ENCODE results near the gene SDHAF3.
"Not testable (repeated sequence)": the region's sequence is repeated elsewhere in the genome, so short reads cannot be mapped to it uniquely, and the experiment has no call there.

The SDHAF3 gene

DNA sequence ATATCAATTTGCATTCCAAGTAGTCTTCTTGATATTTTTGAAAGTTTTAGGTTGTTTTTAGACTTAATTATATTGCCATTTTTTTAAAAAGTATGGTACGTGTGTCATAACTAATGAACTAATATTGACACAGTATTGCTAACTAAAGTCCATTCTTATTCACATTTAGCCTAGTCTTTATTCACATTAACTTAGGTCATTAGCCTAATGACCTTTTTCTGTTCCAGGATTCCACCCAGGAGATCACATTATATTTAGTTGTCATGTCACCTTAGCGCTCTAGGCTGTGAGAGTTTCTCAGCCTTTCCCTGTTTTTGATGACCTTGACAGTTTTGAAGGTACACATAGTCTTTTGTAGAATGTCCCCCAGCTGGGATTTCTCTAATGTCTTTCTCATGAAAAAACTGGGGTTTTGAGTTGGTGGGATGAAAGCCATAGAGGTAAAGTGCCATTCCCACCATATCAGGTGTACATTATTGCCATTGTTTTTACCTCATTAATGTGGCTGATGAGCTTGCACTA, 38.5 kb downstream of the SDHAF3 start:
- H3K9ac ChIP-seq (ENCODE audit: low read depth, low read length), result no peak overlapping the region
- H3K36me3 ChIP-seq (ENCODE audit: insufficient read depth, low read length), result peaks cover 2% of the 10 kb centered on the region; the same call in 1 of the 2 replicates
- no peaks in the 10 kb centered on the region for H3K4me1 ChIP-seq (ENCODE audit: insufficient read depth, low read length)
- peaks cover 11% of the 10 kb centered on the region for H3K9me3 ChIP-seq (ENCODE audit: control insufficient read depth, insufficient read depth, low read length)

DNA sequence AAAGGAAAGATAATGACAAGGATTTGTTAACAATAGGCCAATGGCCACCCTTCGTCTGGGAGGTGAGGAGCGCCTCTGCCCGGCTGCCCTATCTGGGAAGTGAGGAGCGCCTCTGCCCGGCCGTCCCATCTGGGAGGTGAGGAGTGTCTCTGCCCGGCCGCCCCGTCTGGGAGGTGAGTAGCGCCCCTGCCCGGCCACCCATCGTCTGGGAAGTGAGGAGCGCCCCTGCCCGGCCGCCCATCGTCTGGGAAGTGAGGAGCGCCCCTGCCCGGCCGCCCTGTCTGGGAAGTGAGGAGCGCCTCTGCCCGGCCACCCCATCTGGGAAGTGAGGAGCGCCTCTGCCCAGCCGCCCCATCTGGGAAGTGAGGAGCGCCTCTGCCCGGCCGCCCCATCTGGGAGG, 42.5 kb downstream of the SDHAF3 start:
- not testable (repeated sequence) for H3K36me3 ChIP-seq (ENCODE audit: insufficient read depth, low read length); H3K4me1 ChIP-seq (ENCODE audit: insufficient read depth, low read length); H3K9ac ChIP-seq (ENCODE audit: low read depth, low read length)
- H3K9me3 ChIP-seq (ENCODE audit: control insufficient read depth, insufficient read depth, low read length), result peaks cover 14% of the 10 kb centered on the region

DNA sequence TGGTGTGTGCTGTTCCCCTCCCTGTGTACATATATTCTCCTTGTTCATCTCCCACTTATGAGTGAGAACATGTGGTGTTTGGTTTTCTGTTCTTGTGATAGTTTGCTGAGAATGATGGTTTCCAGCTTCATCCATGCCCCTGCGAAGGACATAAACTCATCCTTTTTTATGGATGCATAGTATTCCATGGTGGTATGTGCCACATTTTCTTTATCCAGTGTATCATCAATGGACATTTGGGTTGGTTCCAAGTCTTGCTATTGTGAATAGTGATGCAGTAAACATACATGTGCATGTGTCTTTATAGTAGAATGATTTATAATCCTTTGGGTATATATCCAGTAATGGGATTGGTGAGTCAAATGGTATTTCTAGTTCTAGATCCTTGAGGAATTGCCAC, 44.1 kb downstream of the SDHAF3 start:
- H3K4me1 ChIP-seq (ENCODE audit: insufficient read depth, low read length); H3K9ac ChIP-seq (ENCODE audit: low read depth, low read length); H3K36me3 ChIP-seq (ENCODE audit: insufficient read depth, low read length): not testable (repeated sequence)
- H3K9me3 ChIP-seq (ENCODE audit: control insufficient read depth, insufficient read depth, low read length), result peaks cover 14% of the 10 kb centered on the region

DNA sequence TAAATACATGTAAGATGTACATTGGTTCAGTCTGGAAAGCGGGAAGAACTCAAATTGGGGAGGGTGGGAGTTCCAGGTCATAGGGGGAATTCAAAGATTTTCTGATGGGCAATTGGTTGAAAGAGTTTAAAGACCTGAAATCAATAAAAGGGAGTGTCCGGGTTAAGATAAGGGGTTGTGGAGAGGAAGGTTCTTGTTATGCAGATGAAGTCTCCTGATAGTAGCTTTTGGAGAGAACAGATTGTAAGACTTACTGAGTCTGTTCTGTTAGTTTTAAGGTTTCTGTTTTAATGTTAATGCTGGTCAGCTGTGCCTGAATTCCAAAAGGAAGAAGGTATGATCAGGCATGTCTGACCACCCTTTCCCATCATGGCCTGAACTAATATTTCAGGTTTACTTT, 48.8 kb downstream of the SDHAF3 start:
- H3K36me3 ChIP-seq (ENCODE audit: insufficient read depth, low read length), result no peaks in the 10 kb centered on the region; the same call in 1 of the 2 replicates
- H3K9ac ChIP-seq (ENCODE audit: low read depth, low read length), result no peak overlapping the region
- H3K9me3 ChIP-seq (ENCODE audit: control insufficient read depth, insufficient read depth, low read length), result peaks cover 19% of the 10 kb centered on the region
- no peaks in the 10 kb centered on the region for H3K4me1 ChIP-seq (ENCODE audit: insufficient read depth, low read length)

DNA sequence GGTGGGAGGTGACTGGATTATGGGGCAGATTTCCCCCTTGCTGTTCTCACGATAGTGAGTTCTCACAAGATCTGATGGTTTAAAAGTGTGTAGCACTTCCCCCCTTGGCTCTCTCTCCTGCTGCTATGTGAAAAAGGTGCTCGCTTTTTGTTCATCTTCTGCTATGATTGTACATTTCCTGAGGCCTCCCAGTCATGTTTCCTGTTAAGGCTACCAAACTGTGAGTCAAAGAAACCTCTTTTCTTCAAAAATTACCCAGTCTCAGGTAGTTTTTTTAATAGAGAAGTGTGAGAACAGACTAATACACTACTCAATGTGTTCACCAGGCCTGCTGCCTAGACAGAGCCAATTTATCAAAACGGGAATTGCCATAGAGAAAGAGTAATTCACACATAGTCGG, 49.7 kb downstream of the SDHAF3 start:
- peaks cover 19% of the 10 kb centered on the region for H3K9me3 ChIP-seq (ENCODE audit: control insufficient read depth, insufficient read depth, low read length)
- no peak overlapping the region for H3K9ac ChIP-seq (ENCODE audit: low read depth, low read length)
- H3K4me1 ChIP-seq (ENCODE audit: insufficient read depth, low read length), result no peaks in the 10 kb centered on the region
- no peaks in the 10 kb centered on the region for H3K36me3 ChIP-seq (ENCODE audit: insufficient read depth, low read length)

DNA sequence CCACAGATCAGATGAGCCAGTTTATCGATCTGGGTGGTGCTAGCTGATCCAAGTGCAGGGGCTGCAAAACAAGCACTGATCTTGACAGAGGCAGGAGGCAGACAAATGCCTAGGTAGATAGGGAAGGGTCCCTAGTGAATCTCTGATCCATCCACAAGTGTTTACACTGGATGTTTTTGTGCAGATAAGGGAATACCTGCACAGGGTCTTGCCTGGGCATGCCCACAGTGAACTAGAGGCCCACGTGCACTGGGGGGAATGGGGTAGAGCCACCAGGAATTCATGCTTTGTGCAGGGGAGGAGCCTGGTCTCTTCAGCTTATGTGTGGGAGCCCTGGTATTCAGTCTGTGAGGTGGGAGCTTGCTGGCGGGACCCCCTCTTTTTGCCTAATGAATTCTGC, 50.3 kb downstream of the SDHAF3 start:
- H3K9me3 ChIP-seq (ENCODE audit: control insufficient read depth, insufficient read depth, low read length), result peaks cover 19% of the 10 kb centered on the region
- H3K4me1 ChIP-seq (ENCODE audit: insufficient read depth, low read length), result no peaks in the 10 kb centered on the region
- H3K36me3 ChIP-seq (ENCODE audit: insufficient read depth, low read length), result no peaks in the 10 kb centered on the region
- no peak overlapping the region for H3K9ac ChIP-seq (ENCODE audit: low read depth, low read length)

DNA sequence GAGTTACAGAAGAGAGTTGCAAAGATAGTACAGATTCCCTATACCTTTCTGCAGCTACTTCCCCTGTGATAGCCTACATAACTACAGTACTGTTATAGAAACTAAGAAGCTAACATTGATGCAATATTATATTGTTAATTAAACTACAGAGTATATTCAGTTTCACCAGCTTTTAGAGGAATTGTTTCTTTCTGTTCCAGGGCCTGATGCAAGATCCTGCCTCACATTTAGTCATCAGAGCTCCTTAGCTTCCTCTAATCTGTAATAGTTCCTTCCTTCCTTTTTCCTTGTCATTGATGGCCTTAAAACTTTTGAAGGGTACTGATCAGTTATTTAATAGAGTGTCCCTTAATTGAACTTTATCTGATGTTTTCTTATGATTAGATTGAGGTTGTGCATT, 56.8 kb downstream of the SDHAF3 start:
- Histone ChIP-seq H3K36me3 (ENCODE audit: insufficient read depth, low read length) (no peaks in the 10 kb centered on the region), H3K9me3 (ENCODE audit: control insufficient read depth, insufficient read depth, low read length) (no peaks in the 10 kb centered on the region), H3K9ac (ENCODE audit: low read depth, low read length) (no peak overlapping the region), H3K4me1 (ENCODE audit: insufficient read depth, low read length) (no peaks in the 10 kb centered on the region)

DNA sequence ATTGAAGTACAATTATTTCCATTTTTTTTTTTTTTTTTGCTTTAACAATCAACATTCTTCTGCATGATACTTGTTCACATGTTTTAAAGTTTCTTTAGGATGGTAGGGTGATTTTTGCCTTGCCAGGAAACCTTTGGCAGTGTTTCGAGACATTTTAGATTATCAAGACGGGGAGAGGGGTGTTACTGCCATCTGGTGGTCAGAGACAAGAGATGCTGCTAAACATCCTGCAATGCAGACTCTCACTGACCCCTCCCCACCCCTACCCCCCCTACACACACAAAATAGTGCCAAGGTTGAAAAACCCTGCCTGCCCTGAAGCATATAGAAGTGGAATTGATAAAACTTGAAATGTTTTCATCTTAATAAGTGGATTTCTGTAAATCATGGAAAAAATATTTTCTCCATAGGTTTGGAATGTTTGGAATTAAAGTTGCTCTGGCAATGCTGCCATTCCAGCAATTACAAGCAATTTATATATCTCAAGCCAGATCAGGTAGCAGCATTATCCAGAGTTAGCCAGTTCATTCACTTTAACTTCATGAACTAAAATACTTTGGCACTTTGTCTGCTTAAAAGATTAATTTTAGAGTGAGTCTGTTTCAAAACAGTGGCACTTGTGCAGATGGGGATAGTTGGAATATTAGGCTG, 62.1 kb downstream of the SDHAF3 start:
- Histone ChIP-seq H3K36me3 (ENCODE audit: insufficient read depth, low read length) (no peaks in the 10 kb centered on the region), H3K4me1 (ENCODE audit: insufficient read depth, low read length) (no peaks in the 10 kb centered on the region), H3K9ac (ENCODE audit: low read depth, low read length) (no peak overlapping the region), H3K9me3 (ENCODE audit: control insufficient read depth, insufficient read depth, low read length) (no peaks in the 10 kb centered on the region)

DNA sequence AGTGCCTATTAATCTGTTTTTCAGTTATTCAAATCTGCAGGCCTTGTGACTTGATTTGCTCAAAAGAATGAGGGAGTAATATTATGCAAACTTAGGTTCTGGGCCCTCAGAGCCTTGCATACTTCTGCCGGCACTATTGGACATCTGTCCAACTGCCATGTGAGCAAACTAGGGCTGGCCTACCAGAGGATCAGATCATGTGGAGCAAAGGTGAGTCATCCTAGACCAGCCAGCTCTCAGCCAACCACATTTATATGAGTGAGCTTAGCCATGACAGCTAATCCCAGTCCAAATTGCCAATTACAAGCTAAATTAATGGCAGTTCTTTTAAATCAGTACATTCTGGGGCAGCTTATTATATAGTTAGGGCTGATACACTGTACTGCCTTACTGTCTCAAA, 69.6 kb downstream of the SDHAF3 start:
- Histone ChIP-seq H3K9me3 (ENCODE audit: control insufficient read depth, insufficient read depth, low read length) (no peaks in the 10 kb centered on the region; the same call in 1 of the 2 replicates), H3K4me1 (ENCODE audit: insufficient read depth, low read length) (no peaks in the 10 kb centered on the region), H3K36me3 (ENCODE audit: insufficient read depth, low read length) (no peaks in the 10 kb centered on the region), H3K9ac (ENCODE audit: low read depth, low read length) (no peak overlapping the region)

DNA sequence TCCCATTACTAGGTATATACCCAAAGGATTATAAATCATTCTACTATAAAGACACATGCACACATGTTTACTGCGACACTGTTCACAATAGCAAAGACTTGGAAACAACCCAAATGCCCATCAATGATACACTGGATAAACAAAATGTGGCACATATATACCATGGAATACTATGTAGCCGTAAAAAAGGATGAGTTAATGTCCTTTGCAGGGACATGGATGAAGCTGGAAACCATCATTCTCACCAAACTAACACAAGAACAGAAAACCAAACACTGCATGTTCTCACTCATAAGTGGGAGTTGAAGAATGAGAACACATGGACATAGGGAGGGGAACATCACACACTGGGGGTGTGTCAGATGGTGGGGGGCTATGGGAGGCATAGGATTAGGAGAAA, 78.7 kb downstream of the SDHAF3 start:
- H3K9ac ChIP-seq (ENCODE audit: low read depth, low read length); H3K4me1 ChIP-seq (ENCODE audit: insufficient read depth, low read length); H3K9me3 ChIP-seq (ENCODE audit: control insufficient read depth, insufficient read depth, low read length); H3K36me3 ChIP-seq (ENCODE audit: insufficient read depth, low read length): not testable (repeated sequence)

DNA sequence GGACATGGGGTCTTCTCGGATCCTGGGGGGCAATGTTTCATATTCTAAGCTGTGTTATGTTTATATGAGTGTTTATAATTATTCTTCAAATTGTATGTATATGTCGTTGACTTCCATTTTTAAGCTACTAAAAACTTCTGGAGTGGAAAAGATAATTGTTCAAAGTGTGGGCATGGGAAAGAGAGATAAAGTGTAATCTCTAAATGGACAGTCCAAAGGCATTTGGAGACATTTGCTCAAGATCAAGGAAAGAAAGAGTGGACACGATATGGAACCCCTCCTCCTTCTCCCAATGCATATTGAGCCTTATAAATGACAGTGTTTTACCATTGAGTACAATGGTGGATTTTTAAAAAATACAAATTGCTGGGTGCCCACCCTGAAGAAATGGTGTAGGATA, 81.1 kb downstream of the SDHAF3 start:
- Histone ChIP-seq H3K9me3 (ENCODE audit: control insufficient read depth, insufficient read depth, low read length) (no peaks in the 10 kb centered on the region), H3K9ac (ENCODE audit: low read depth, low read length) (no peak overlapping the region), H3K36me3 (ENCODE audit: insufficient read depth, low read length) (no peaks in the 10 kb centered on the region), H3K4me1 (ENCODE audit: insufficient read depth, low read length) (no peaks in the 10 kb centered on the region)

DNA sequence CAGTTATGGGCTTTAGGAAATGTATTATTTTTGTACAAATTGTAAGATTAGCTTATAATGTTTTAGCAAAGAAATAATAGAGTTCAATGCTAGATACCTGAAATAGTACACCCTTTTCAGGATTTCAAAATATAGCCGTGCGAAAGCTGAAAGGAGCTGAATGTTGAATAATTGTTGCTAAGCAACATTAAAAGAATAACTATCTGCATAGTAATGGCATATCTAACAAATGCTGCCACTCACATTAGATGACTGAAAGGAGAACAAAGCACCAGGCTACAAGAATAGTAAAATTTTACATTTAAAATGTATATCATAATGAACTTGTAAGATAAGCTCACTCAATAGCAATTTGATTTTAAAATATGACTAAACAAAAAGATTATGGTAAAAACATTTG, 82.5 kb downstream of the SDHAF3 start:
- no peaks in the 10 kb centered on the region for H3K4me1 ChIP-seq (ENCODE audit: insufficient read depth, low read length)
- no peak overlapping the region for H3K9ac ChIP-seq (ENCODE audit: low read depth, low read length)
- H3K36me3 ChIP-seq (ENCODE audit: insufficient read depth, low read length), result no peaks in the 10 kb centered on the region
- H3K9me3 ChIP-seq (ENCODE audit: control insufficient read depth, insufficient read depth, low read length), result no peaks in the 10 kb centered on the region

DNA sequence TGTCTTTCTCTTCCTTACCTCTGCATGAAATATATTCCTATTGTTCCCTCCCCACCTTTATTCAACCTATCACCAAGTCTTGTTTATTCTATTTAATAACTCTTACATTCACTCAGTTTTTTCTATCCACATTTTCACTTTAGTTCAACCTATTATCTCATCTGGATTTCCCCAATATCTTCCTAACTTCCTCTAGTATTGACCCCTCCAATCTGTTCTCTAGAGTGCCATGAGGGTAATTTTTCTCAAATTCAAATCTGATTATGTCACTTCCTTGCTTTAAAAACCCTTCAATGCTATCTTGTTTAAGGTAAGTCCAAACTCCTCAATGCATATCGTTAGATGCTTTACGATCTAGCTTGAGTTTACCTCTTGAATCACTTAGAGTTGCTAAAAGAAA, 86.5 kb downstream of the SDHAF3 start:
- Histone ChIP-seq H3K9me3 (ENCODE audit: control insufficient read depth, insufficient read depth, low read length) (no peaks in the 10 kb centered on the region), H3K9ac (ENCODE audit: low read depth, low read length) (no peak overlapping the region), H3K36me3 (ENCODE audit: insufficient read depth, low read length) (no peaks in the 10 kb centered on the region), H3K4me1 (ENCODE audit: insufficient read depth, low read length) (no peaks in the 10 kb centered on the region)

DNA sequence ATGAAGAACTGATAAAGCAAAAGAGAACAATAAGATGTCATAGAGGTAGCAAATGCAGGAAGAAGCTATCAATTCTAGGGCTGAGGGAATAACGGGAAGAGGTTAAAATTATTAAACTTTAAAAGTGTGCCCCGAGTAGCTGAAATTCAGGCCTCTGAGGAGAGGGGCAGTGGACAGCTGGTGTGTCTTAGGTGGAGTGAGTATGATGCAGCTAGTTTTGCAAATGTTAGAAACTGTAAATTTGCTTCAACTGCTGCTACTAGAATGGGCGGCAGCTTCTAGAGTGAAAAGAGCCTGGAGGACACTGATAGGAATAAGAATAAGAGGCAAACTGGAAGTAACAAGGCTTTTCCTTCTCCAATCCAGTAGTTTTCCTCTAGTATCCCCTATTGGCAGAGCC, 87.3 kb downstream of the SDHAF3 start:
- no peaks in the 10 kb centered on the region for H3K9me3 ChIP-seq (ENCODE audit: control insufficient read depth, insufficient read depth, low read length)
- H3K36me3 ChIP-seq (ENCODE audit: insufficient read depth, low read length), result no peaks in the 10 kb centered on the region
- no peak overlapping the region for H3K9ac ChIP-seq (ENCODE audit: low read depth, low read length)
- H3K4me1 ChIP-seq (ENCODE audit: insufficient read depth, low read length), result no peaks in the 10 kb centered on the region

DNA sequence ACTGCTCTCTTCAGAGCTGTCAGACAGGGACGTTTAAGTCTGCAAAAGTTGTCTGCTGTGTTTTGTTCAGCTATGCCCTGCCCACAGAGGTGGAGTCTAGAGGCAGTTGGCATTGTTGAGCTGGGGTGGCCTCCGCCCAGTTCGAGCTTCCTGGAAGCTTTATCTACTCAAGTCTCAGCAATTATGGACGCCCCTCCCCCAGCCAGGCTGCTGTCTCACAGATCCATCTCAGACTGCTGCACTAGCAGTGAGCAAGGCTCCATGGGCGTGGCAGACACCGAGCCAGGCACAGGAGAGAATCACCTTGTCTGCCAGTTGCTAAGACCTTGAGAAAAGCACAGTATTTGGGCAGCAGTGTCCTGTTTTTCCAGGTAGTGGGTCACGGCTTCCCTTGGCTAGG, 98.1 kb downstream of the SDHAF3 start:
- Histone ChIP-seq H3K9me3 (ENCODE audit: control insufficient read depth, insufficient read depth, low read length) (no peaks in the 10 kb centered on the region), H3K4me1 (ENCODE audit: insufficient read depth, low read length) (no peaks in the 10 kb centered on the region), H3K36me3 (ENCODE audit: insufficient read depth, low read length) (no peaks in the 10 kb centered on the region), H3K9ac (ENCODE audit: low read depth, low read length) (no peak overlapping the region)

DNA sequence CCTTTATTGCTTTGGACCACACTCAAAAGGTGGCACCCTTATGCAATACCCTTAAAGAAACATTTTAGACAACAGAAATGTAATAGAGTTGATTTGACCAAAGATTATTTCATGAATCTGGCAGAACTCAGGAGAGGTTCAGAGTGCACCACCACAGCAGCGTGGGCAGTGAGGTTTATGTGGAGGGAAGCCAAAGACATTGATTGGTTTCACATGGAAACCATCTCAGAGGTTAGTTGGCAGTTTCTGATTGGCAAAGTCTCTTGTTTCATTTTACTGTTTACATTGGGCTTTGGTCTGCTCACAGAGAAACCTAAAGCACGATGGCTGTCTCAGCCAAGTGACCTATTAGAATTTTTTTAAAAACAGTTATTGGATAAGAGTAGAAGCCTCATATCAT, 101.3 kb downstream of the SDHAF3 start:
- H3K9ac ChIP-seq (ENCODE audit: low read depth, low read length), result no peak overlapping the region

More for the DNA sequence above, 101.3 kb downstream of the SDHAF3 start:
- no peaks in the 10 kb centered on the region for H3K36me3 ChIP-seq (ENCODE audit: insufficient read depth, low read length)
- no peaks in the 10 kb centered on the region for H3K4me1 ChIP-seq (ENCODE audit: insufficient read depth, low read length)
- no peaks in the 10 kb centered on the region for H3K9me3 ChIP-seq (ENCODE audit: control insufficient read depth, insufficient read depth, low read length)
